Stimulated activated CD8-positive, alpha-beta memory T cell treated with anti-CD3 and anti-CD28 coated beads, Interleukin-4, amount 100 ng/mL, for 48 hours (primary cell): ENCODE measurements around the gene TMEM184C.

ENCODE experiments used
- DNase-seq: peaks from one replicate; pipeline ENCODE4 v3.0.0-alpha.2; 2020

TMEM184C gene

DNA sequence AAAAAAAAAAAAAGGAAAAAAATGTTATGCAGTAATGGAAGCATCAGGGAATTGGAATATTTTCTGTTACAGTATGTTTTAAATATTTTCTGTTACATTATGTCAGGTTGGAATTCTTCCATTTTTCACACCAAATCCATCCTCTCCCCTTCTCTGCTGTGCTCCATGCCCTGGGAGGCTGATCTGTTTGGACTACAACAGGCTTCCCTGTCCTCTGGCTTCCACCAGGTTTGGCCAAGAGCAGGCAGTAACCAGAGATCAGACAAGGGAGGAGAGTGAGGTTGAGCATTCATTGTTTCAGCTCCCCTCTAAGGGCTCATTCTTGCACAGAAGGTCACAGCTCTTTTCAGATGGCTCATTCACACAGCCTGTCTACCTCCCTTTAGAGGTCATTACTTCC, 11.7 kb upstream of the TMEM184C start:
- DNase-seq = no peak

DNA sequence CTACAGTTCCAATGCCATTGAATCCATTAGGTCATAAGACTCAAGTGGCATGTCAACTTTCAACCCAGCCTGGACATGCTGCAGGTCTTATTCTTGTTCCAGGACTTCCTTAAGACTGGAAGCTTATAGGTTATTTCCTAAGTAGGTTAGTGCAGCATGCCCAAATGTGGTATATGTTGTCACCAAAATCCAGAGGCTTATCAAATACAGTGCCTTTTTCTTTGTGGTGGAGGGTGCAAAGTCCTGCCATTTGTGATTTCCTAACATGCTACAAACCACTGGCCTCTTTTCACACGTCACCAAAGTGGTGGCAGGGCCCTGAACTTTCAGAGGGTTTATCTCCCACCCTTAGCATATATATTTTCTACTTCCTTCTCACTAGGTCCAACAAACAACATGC, 9.7 kb upstream of the TMEM184C start:
- DNase-seq = no peak

DNA sequence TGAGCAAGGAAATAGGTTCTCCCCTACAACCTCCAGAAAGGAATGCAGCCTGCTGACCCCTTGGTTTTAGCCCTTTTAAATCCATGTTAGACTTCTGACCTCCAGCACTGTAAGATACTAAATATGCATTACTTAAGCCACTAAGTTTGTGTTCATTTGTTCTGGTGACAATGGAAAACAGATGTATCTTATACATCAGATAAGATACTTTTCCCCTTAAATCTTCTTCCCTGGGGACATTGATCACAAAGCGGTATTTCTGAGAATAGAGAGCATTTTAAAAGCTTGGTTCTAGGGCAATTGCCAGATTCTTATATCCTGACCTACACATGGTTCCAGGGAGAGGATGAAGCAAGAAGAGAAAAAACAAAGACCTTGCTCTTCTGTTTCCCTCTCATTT, 6.5 kb upstream of the TMEM184C start:
- DNase-seq = no peak

DNA sequence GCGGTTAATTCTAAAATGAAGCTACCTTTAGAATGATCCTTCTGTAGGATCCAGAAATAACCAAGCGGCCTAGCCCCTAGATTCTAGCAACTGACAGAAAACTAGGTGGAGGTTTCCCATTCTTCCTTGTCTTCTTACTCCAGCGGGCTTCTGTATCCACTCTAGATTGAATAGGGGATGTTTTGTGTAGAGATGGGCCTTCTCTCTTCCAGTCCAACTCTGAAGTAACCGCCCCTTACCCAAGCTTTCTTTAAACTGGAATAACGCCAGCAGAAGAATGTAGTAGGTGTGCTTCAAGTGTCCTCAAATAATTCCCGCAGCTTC, 386 bp upstream of the TMEM184C start:
- DNase-seq = no peak

DNA sequence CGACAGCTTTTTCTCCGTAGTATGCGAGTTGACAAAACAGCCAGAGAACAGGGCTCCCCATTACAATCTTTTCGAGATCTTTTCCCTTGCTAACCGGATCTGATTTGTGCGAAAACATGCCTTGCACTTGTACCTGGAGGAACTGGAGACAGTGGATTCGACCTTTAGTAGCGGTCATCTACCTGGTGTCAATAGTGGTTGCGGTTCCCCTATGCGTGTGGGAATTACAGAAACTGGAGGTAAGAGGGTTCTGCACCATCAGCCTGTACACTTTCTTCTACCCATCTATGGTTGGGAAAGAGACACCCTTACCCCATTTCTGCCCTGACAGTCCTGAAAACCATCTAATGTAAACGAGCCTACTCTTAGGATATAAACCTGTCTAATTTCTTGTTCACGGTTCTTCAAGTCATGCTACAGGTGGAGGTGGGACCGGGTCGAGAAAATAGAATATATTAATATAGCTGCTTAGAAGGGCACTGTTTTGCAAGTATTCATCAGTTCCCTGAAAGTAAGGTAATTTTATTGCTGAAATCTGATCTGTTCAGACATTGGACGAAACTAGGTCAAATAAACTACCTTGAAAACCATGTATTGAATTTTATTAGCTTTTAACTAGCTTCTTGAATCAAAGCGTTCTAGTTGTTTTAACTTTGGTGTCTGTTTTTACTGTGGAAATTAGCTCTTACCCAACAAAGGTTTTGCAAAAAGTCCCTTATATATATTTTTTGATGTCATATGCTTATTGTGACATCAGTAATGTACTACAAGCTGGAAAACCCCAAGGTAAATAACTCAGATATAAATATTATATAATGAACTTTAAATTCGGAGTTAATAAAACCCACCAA, 869 bp downstream of the TMEM184C start:
- no peak for DNase-seq

DNA sequence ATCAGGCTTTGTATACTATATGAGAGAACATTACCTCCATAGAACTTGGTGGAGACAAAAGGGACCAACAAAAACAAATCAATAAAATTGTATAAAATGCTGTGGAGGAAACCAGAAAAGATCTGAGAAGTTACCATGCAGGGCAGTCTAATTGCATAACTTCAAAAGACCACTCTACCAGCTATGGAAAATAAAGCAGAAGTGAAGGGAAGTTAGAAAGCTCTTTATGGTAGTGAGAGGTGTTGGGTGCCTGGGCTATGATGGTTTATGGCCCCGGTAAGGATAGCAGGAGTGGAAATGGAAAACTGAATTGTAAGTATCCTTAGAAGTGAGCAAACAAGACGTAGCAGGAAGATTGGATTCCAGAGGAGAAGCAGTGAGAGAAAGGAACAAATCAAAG, 3.1 kb downstream of the TMEM184C start:
- DNase-seq = no peak

DNA sequence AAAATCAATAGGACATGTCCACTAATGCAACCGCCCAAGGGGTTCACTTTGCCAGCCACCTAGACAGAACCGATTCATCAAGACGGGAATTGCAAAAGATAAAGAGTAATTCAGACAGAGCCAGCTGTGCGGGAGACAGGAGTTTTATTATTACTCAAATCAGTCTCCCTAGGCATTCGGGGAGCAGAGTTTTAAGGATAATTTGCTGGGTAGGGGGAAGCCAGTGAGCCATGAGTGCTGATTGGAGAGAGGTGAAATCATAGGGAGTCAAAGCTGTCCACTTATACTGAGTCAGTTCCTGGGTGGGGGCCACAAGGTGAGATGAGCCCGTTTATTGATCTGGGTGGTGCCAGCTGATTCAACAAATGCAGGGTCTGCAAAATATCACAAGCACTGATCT, 8.5 kb downstream of the TMEM184C start:
- DNase-seq = no peak

DNA sequence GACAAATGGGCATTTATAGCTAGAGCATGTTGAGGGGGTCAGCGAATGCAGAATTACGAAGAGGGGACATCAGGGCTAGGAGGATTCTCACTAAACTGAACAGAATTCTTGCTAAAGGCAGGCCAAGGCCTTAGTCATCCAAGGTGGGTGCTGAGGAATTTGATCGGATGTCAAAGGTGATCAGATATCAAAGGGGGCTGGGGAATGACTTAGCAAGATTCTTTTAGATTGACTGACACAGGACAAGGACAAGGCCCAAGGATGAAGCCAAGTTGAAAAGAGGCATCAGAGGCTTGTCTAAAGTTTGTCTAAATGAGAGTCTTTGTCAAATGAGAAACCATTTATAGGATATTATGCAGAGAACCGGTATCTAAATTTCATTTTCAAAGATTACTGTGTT, 9.7 kb downstream of the TMEM184C start:
- no peak for DNase-seq

DNA sequence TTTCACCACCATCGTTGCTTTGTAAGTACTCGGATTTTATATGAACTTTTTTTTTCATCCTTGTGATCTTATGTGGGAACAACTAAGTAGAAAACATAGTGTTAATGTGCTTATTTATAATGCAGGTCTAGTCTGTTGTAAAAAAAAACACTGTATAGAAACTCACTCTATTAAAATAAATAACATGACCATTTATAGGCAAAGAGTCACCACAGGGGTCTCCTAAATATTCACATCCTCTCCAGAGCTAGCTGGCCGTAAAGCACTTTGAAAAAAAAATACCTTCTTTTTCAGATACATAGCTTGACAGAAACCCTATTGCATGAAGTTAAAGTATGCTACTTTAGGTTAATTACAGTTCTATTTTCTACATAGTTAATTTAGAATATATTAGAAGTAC, 11.2 kb downstream of the TMEM184C start:
- DNase-seq = no peak

DNA sequence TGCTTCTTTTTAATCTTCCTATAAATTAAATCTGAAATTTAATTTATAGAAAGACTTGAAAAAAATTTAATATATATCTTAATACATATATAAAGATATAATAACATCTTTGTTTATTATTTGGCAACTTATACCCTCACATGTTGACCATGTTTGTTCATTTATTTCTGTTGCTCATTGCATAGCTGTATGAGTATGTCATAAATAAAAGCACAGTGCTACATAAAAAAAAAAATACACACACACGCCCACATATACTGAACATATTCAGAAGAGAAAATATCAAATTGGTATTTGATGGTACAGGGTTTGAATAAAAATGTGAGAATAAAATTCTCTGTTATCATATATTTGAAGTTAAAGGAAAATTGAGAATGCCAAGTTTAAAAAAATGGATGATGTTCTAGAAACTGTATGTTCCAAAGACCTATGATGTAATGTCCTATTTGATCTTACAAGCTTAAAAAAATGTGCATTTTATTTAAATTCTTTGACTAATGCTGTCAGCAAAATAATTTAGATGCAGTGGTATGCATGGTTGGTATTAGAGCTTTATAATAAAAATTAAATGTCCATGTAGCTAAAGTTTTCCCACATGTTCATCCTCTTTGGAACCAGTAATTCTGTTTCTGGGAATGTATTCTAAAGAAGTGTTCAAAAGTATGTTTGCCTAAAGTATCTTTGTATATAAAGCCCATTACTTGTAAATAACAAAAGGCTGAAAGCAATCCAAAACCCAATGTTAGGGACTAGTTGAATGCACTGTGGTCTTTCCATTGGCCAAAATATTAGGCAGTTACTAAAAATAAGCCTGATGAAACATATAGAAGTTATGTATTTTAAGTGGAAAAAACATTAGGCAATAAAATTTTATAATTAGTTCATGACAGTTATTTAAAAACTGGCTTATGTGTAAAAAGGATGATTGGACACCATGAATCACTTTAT, 12.9 kb downstream of the TMEM184C start:
- DNase-seq = no peak

DNA sequence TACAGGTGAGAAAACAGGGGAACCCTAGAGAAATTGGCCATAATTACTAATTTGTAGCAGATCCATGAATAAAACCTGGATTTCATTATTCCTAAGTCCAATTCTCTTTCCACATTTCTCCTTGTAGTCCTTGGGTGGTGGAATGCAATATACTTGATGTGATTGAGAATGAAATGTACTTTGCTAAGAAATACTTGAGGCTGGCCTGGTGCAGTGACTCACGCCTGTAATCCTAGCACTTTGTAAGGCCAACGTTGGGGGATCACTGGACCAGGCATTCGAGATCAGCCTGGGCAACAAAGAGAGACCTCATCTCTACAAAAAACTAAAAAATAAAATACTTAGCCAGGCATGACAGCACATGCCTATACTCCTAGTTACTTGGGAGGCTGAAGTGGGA, 15.9 kb downstream of the TMEM184C start:
- no peak for DNase-seq

DNA sequence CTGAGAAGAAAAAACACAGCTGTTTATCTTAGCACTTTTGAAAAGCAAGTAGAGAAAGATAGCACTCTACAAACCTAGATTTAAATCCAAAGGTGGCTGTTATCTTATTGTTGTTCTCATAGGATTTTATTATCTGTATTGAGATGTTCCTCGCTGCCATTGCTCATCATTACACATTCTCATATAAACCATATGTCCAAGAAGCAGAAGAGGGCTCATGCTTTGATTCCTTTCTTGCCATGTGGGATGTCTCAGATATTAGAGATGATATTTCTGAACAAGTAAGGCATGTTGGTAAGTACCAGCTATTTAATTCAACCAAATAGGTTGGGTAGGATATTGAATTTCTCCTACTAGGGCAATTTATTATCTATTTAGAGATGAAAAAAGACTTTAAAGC, 16.4 kb downstream of the TMEM184C start:
- DNase-seq = no peak

DNA sequence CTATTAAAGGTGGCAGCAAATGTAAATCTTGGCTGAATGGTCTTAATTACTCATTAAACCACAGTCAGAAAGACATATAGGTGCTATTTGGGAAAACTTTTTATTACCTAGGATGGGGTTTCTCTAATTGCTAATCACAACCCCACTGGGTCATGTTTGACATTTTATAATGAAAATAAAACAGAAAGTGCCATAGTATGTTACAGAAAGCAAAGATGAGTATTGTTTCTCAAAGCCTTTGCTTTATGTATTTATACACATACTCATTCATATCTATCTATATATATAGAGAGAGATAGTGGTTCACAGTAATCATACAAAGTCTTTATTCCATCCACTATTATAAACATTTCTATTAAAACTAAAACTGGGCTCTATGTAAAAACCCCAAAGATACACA, 18.2 kb downstream of the TMEM184C start:
- no peak for DNase-seq

DNA sequence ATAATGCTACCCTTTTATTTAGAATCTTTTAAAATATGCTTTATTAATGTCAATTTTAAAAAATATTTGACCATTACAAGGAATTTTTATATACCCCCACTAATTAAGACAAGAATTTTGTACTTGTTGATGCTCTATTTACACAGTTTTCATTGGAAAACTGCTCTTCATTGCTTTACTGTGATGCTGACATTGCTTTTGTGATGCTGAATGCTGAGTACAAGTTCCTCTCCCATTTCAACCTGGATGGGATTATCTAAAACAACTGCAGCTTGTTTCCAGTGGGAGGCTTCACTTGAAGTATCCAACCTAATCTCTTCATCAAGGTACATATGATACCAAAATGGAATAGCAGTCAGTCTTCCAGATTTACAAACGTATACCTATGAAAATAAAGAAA, 21.2 kb downstream of the TMEM184C start:
- DNase-seq = no peak

DNA sequence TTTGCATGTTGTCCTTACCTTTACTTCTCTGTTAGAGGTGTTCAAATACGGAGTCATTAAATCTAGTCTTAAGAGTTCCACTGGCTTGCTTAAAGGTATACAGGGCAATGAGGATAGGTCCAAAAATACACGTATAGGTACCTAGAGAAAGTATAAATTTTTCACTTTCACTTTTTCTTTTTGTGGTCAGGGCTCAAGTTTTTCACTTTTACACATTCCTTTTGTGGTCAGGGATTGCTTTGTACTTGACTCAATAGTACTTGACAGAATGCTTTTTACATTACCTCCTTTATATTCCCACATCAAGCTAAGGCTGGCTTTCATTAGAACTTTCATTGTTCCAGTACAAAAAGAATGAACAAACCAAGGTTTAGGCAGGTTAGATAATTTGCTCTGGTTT, 21.7 kb downstream of the TMEM184C start:
- DNase-seq = no peak

DNA sequence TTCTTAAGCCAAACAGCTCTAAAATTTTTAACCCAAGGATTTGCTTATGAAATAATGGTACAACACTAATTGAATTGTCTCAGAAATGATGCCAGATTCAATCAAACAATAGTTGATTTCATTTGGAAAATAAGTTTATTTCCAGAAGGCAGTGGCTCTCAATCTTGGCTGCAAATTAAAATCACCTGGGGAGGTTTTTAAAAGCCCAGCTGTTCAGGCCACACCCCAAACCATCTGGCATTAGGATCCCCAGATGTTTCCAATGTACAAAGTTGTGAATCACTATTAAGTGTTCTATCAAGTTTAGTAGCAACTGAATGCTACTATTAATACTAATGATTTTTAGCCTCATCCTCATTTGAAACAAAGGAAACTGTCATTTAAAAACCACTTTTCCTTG, 22.2 kb downstream of the TMEM184C start:
- DNase-seq = no peak

DNA sequence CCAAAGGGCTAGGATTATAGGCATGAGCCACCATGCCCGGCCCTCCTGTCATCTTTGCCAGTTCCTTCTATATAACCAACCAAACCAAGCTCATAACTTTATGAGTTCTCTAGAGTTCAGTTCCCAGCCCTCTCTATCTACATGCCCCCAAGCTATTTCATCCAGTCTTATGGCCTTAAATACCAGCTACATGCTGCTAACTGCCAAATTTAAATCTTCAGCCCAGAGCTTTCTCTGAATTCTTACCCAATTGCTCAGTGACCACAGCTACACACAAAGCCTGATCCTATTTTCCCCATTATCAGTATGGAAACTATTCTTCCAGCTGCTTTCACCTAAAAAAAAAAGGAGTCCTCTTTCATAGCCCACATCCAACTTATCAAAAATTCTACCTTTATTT, 23.1 kb downstream of the TMEM184C start:
- DNase-seq = no peak

DNA sequence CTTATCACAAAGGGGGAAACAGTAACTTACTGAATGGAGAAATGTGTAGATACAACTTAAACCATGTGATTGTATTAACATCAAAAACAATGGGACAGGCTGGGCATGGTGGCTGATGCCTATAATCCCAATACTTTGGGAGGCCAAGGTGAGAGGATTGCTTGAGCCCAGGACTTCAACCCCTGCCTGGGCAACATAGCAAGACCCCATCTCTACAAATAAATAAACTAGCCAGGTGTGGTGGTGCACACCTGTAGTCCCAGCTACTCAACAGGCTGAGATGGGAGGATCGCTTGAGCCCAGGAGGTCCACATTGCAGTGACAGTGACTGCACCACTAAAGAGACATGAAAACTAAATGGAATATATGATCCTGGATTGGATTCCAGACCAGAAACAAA, 26.4 kb downstream of the TMEM184C start:
- DNase-seq = no peak

DNA sequence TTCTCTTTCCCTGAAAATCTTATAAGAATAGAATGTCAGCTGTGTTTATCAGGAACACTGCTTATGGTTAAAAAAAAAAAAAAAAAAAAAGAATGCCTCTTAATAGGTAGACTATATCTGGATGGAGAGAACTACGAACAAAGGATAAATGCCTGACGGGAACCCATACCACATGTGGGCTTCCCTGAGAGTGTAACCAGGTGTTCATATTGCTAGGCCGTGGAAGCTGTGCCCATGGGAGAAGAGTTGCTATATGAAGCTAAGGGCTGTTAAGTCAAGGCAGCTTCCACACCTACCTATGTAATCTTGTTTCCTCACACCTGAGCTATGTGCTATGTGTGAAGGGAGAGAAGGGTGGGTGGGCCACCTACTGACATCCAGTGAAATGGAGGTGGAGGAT, 27.3 kb downstream of the TMEM184C start:
- no peak for DNase-seq

DNA sequence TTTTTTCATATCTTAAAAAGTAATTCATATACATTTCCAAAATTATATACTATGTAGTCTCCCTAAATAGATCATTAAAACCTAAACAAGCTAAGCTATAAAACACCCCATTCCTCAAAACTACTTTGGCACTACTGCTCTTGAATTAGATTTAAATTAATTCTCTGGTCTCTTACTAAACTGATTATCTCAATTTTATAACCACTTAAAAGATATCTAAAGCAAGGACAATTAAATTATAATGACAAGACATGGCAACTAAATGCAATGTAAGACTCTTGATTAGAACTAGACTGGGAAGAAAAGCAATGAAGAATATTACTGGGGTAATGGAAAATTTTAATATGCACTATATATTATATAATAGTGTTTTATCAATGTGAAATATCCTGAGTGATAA, 27.9 kb downstream of the TMEM184C start:
- no peak for DNase-seq

DNA sequence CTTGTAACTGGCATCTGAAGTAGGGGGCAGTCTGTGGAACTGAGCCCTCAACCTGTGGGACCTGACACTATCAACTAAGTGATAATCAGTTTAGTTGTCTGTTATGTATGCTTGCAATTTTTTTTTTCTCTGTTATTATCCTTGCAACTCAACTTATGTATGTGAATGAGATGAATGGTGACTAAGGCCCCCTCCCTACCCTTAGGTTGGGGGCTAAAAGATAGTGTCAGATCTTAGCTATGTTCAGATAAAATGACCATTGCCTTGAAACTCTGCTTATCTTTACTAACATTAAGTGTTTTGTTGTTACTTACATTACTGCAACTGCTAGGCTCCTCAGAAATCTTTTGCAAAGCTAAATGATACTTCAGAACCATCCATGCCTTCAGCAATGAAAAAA, 31.5 kb downstream of the TMEM184C start:
- DNase-seq = no peak

DNA sequence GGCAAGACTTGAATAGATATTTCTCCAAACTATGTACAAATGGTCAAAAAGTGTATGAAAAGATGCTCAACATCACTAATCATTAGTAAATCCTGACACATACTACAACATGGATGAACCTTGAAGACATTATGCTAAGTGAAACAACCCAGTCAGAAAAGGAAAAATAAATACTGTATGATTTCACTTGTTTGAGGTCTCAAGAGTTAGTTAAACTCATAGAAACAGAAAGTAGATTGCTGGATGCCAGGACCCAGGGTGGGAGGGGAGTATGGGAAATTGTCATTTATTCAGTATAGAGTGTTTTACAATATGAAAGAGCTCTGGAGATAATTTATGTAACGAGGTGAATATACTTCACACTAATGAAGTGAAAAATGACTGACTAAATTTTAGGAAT, 34.4 kb downstream of the TMEM184C start:
- DNase-seq = no peak

DNA sequence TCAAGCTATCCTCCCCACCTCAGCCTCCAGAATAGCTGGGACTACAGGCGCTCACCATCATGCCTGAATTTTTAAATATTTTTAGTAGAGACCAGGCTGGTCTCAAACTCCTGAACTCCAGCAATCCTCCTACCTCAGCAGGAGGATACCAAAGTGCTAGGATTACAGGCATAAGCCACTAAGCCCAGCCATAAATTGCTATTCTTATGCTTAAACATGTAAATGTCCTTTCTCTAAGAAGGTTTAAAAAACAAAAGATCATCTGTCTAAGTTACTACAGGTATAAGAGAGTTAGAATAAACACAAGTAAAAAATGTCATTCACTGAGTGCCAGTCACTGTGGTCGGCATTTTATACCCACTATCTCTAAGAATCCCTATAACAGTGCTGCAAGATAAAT, 38.4 kb downstream of the TMEM184C start:
- DNase-seq = no peak

DNA sequence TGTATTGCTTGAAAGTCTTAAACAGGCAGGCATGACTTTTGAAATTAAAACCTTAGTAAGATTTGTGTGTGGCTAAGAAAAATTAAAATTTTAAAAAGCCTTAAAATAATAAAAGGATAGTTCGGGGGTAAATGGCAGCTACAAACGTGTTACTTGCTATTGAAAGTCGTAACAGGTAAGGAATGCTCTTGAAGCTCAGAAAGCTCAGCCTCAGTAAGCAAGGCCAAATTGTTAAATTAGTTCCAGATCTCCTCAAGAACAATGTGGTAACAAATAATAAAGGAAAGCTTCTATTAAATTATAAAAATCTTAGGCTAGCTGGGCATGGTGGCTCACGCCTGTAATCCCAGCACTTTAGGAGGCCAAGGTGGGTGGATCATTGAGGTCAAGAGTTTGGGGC, 41.3 kb downstream of the TMEM184C start:
- no peak for DNase-seq
